Posterior vena cava (tissue), 2 donors: ENCODE results near the gene ZSCAN20. TPM values are rescaled to one million over a fixed set of nuclear protein-coding genes. Genes with fewer than 3 reads are reported as not detected.
"Not testable (repeated sequence)": the region's sequence is repeated elsewhere in the genome, so short reads cannot be mapped to it uniquely, and the experiment has no call there.

ENCODE experiments used
- DNase-seq: peaks from one replicate; pipeline ENCODE4 v3.0.0-alpha.2; 2020; ENCODE audit warnings: low spot score
- intact Hi-C, 2 donors: fragments of 100-400 bp; cut with DNase I; formaldehyde crosslinking; loops; one replicate each; pipeline versions ENCODE4 v1.14.1 to v1.14.2; 2022 to 2023
- total RNA-seq, 2 donors: library from RNA; stranded (reverse); fragmentation: NEBNext Ultra II Directional; extraction: Animal tissue kit (Norgen Biotek cat#: 25700); gene quantifications; one replicate each; pipeline ENCODE4 v1.2.1, GENCODE V29; 2021
- donor health status: DM: yes; HTN: yes; CAD: no.
- donor health status: DM: yes; HTN: yes; CAD: no.

The ZSCAN20 gene
- total RNA-seq, 2 donors from 2014 or later, result 5.1 to 5.7 TPM

DNA sequence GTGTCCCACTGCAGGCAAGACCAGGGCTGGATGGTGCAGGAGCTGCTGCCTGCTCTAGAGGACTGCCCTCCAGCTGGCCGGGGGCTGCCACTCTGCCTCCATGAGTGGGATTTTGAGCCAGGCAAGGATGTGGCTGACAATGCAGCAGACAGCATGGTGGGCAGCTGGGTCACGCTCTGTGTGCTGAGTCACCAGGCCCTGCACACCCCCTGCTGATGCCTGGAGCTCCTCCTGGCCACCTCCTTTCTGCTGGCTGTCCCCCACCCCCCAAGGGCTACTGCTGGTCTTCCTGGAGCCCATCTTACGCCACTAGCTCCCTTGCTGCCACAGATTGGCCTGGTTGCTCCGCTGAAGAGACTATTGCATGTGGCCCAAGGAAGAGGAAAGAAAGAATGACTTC lies 3.9 kb upstream of the ZSCAN20 start:
- DNase-seq, result no peak
- intact Hi-C loops, result loop anchor here (5.0 to 10.0 kb wide), 3 partner anchors 94 to 234 kb away; no protein-coding TSS in a partner anchor

- no peak for DNase-seq
- intact Hi-C loops, result loop anchor here (5.0 to 10.0 kb wide), 3 partner anchors 94 to 234 kb away; no protein-coding TSS in a partner anchor
Observed at GRCh38 chr1:33468967-33469366, 3.5 kb upstream of the ZSCAN20 start.

DNA sequence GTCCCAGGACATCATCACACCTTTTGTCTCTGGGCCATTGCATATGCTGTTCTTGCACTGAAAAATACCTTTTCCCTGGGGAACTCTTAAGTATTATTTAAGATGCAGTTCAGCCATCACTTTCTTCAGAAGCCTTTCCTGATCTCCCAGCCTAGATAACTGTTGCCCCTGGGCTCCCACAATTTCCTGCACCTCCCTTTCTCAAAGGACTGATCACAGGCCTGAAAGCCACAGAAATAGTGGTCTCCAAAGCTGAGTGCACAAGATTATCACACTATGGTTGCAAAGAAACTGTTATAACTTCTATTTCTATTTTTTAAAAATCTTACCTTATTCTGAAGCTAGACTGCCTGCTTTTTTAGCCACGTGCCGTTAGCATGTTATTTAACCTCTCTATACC lies 2.8 kb upstream of the ZSCAN20 start:
- intact Hi-C loops, result loop anchor here (5.0 to 10.0 kb wide), 4 partner anchors 95 to 235 kb away; no protein-coding TSS in a partner anchor
- no peak for DNase-seq

- intact Hi-C loops, result loop anchor here in 1 of 2 donors (10.0 kb wide), 1 partner anchor 144 kb away; no protein-coding TSS in a partner anchor
- DNase-seq, result peak; percentile 93
Observed at GRCh38 chr1:33470495-33471012, 1.9 kb upstream of the ZSCAN20 start.

DNA sequence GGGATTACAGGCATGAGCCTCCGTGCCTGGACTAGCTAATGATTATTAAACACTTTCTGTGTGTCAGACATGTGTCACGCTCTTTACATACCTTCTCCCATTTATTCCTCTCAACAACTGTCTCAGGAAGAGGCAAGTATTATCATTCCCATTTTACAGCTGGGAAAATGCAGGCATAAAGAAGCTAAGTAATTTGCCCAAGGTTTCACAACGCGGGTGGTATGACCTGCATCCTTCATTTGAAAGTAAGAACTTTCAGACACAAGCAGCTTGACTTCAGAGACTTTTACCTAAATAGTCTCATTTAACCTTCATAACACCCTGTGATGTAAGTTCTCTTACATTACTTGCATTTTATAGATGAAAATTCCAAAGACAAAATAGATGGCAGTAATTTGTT lies 1.0 kb upstream of the ZSCAN20 start:
- no peak for DNase-seq
- intact Hi-C loops, result loop anchor here in 1 of 2 donors (10.0 kb wide), 1 partner anchor 143 kb away; no protein-coding TSS in a partner anchor

DNA sequence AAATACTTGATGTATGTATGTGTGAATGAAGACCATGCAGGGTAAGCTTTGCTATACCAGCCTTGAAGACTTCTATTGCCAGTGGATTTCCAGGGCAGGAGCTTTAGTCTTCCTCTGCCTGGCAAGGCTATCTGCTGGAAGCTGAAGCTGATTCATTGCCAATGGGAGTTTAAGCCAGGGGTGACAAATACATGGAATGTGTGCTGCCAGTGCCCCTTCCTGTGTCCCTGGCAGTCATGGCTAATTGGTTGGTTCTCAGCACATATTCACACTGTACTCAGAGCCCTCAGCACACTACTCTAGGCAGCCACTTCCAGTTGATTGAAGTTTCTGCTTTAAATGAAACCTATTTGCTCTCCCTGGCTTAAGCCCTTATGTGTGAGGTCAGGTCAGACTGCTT lies 1.5 kb downstream of the ZSCAN20 start:
- no peak for DNase-seq
- intact Hi-C loops, result loop anchor here in 1 of 2 donors (10.0 kb wide), 1 partner anchor 141 kb away; no protein-coding TSS in a partner anchor

DNA sequence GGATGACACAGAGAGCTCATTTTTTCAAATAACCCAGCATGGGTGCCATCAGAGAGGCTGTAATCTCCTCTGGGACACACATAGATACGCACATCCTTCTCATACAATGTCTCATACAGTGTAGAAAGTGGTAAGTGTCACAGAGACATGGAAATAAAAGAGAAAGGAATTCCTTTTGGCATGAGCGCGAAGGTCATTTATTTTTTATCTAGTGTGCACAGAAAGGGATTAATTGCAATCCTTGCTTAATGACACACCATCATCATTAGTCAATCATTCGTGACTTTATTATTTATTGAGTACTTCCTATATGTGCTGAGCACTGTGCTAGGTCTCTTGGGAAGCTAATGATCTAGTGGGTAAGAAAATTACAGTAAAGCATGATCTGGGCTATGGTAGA lies 5.0 kb downstream of the ZSCAN20 start:
- intact Hi-C loops, result loop anchor here in 1 of 2 donors (10.0 kb wide), 1 partner anchor 137 kb away; no protein-coding TSS in a partner anchor
- DNase-seq, result no peak

DNA sequence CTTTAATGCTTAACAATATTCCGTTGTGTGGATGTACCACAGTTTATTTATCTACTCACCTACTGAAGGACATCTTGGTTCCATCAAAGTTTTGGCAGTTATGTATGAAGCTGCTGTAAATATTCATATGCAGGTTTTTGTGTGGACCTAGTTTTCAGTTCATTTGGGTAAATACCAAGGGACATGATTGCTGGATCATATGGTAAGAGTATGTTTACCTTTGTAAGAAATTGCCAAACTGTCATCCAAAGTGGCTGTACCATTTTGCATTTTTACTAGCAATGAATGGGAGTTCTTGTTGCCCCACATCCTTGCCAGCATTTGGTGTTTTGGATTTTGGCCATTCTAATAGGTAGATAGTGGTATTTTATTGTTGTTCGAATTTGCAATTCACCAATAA lies 10.0 kb downstream of the ZSCAN20 start:
- intact Hi-C loops, result no loop called here
- no peak for DNase-seq

GRCh38 chr1:33488624-33489023 lies 16.2 kb downstream of the ZSCAN20 start:
- DNase-seq, result no peak
- intact Hi-C loops, result no loop called here

DNA sequence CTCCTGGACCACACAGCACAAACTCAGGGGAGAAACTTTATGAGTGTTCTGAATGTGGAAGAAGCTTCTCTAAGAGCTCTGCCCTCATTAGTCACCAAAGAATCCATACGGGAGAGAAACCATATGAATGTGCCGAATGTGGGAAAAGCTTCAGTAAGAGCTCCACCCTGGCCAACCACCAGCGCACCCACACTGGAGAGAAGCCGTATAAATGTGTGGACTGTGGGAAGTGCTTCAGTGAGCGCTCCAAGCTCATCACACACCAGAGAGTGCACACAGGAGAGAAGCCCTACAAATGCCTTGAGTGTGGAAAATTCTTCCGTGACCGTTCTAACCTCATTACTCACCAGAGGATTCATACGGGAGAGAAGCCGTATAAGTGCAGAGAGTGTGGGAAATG lies 22.5 kb downstream of the ZSCAN20 start:
- intact Hi-C loops, result no loop called here

GRCh38 chr1:33497410-33497809 lies 25.0 kb downstream of the ZSCAN20 start:
- intact Hi-C loops, result no loop called here
- DNase-seq, result no peak

More for the DNA sequence above, 22.5 kb downstream of the ZSCAN20 start:
- DNase-seq, result no peak

GRCh38 chr1:33500547-33500946 lies 28.1 kb downstream of the ZSCAN20 start:
- intact Hi-C loops, result no loop called here
- no peak for DNase-seq

DNA sequence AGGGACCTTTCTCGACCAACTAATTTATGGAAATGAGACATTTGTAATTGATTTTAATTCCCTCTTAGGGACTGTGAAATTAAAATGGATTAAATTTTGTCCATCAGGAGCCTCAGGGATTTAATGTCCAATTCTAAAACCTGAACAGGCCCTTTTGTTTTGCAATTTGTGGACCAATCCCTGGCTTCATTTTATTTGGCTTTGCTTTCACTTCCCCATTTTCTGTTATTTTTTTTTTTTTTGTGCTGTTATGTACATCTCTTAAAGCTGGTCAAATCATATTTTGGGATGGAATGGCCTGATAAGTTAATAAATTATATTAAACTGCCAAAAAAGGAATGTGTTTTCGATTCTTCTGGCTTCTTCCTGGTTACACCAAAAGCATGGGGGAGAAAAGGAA lies 28.9 kb downstream of the ZSCAN20 start:
- intact Hi-C loops, result no loop called here
- no peak for DNase-seq

- no peak for DNase-seq
- intact Hi-C loops, result no loop called here
Observed at GRCh38 chr1:33501774-33502173, 29.3 kb downstream of the ZSCAN20 start.

- intact Hi-C loops, result no loop called here
- no peak for DNase-seq
Observed at GRCh38 chr1:33502726-33503125, 30.3 kb downstream of the ZSCAN20 start.

GRCh38 chr1:33503506-33503905 lies 31.1 kb downstream of the ZSCAN20 start:
- DNase-seq, result no peak
- intact Hi-C loops, result no loop called here

DNA sequence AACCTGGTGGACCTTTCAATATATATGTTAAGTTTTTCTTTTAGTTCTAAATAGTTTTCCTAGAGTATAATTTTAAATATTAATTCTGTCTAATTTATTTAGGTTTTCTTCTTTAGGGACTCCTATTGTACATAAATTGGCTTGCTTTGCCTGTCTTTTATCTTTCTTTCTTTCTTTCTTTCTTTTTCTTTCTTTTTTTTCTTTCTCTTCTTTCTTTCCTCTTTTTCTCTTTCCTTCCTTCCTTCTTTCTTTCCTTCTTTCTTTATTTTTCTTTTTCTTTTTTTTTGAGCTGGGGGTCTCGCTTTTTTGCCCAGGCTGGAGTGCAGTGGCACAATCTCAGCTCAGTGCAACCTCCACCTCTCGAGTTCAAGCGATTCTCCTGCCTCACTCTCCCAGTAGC lies 35.2 kb downstream of the ZSCAN20 start:
- intact Hi-C loops, result no loop called here

DNA sequence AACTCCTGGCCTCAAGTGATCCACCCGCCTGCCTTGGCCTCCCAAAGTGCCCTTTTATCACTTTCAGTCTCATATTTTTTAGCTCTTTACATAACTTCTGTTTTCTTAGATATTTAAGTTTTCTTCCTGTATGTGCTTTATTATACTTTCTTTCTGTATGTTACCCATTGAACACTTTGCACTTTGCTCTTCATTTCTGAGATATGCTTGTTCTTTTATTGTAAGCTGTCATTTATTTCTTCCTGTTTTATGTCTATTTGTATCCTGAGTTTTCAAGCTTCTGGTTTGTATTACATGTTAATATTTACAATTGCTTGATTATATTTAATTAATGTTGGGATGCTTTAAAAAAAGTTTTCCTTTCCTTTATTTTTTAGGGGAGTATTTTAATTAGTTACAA lies 35.7 kb downstream of the ZSCAN20 start:
- intact Hi-C loops, result no loop called here
- DNase-seq, result no peak

More for the DNA sequence above, 35.2 kb downstream of the ZSCAN20 start:
- DNase-seq, result no peak

GRCh38 chr1:33509276-33509675 lies 36.8 kb downstream of the ZSCAN20 start:
- intact Hi-C loops, DNase-seq: not testable (repeated sequence)

DNA sequence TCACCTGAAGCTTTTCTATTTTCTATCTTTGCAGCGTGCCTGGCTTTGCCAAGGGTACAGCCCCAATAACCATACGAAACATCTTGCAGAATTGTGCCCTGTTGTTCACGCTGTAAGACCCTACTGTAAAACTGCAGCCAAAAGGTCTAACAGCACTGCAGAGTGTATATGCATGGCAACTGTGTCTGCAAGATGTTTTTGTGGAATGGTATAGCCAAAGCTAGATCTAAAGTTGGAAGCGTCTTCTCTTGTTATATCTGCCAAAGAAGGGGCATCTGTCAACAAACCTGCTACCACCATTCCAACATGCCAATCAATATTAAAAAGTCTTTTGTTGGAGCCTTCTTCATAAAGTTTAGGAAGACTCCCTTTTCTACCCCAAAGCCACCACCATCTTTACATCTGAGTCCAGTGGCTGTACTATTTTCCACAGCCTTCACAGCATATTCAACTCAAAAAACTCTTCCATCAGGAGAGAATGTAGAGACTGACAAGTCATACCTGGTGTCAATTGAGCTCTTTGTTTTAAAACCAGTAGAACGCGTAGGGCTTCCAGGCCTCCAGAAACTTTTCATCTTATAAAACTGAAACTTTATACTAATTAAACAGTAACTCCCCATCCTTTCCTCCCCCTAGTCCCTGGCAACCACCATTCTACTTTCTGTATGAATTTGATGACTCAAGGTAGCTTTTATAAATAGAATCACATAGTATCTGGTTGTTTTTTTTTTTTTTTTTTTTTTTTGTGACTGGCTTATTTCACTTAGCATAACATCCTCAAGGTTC lies 40.0 kb downstream of the ZSCAN20 start:
- DNase-seq, result no peak
- intact Hi-C loops, result no loop called here

DNA sequence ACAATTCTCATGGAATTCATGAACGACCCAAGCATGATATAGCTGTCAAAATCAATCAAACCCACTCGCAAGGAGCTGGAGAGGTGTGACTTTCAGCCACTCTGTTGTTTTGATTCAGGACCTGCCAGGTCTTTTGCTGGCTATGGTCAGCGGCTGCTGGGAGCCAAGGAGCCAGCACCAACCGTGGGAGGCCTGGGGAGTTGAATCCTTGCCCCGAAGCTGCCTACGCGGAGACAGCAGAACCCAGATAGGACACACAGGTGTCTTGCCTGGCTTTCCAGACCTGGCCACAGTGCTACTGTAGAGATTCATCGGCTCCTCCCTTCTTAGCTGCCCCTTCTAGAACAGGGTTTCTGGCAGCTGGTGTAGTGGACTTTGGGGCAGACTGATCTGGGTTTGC lies 42.7 kb downstream of the ZSCAN20 start:
- intact Hi-C loops, result no loop called here
- no peak for DNase-seq
